SU-DHL-6 (cell line): ENCODE measurements around the gene OPHN1.

Experiments used
- H2AFZ ChIP-seq: fragments of 200-600 bp; sonication (generic); 2 replicates; pipeline ENCODE4 v1.6.1; 2014; ENCODE audit warnings: low read depth, mild to moderate bottlenecking, moderate library complexity, mixed read lengths, antibody characterized with exemption, low read length; ENCODE audit not compliant: severe bottlenecking
- H3F3A ChIP-seq: fragments of 200-600 bp; shearing (Covaris generic); 2 replicates; pipeline ENCODE4 v1.6.0; 2016; ENCODE audit warnings: antibody characterized with exemption, mild to moderate bottlenecking; ENCODE audit not compliant: insufficient read depth
- H3K27ac ChIP-seq: fragments of 200-600 bp; sonication (generic); 2 replicates; pipeline ENCODE4 v1.5.1; 2016; ENCODE audit warnings: low read depth, mild to moderate bottlenecking, low read length, moderate library complexity, mixed read lengths
- H3K27me3 ChIP-seq: fragments of 200-600 bp; sonication (generic), shearing (Covaris generic); 2 replicates; pipeline ENCODE4 v1.6.0; 2014; ENCODE audit warnings: mild to moderate bottlenecking, low read length
- H3K36me3 ChIP-seq: fragments of 200-600 bp; sonication (generic); 2 replicates; pipeline ENCODE4 v1.6.1; 2014; ENCODE audit warnings: mild to moderate bottlenecking, low read length, mixed read lengths
- H3K4me2 ChIP-seq: fragments of 300-600, 200-600 bp; shearing (Covaris generic), sonication (generic); 2 replicates; pipeline ENCODE4 v1.6.0; 2014; ENCODE audit warnings: low read length, low read depth, mild to moderate bottlenecking; ENCODE audit not compliant: poor library complexity, severe bottlenecking
- H3K4me3 ChIP-seq: fragments of 200-600 bp; sonication (generic); 2 replicates; pipeline ENCODE4 v1.5.1; 2014; ENCODE audit warnings: antibody characterized with exemption, low read length, mild to moderate bottlenecking, mixed read lengths; ENCODE audit not compliant: insufficient read depth, poor library complexity, severe bottlenecking
- H3K79me2 ChIP-seq: fragments of 200-600 bp; sonication (generic); 2 replicates; pipeline ENCODE4 v1.6.1; 2014; ENCODE audit warnings: mild to moderate bottlenecking, low read length, moderate library complexity; ENCODE audit not compliant: insufficient read depth
- H3K9ac ChIP-seq: fragments of 200-600 bp; sonication (generic); 2 replicates; pipeline ENCODE4 v1.7.0; 2014; ENCODE audit warnings: mild to moderate bottlenecking, low read length
- H3K9me2 ChIP-seq: fragments of 200-600 bp; sonication (generic); replicated peaks from 2 replicates; pipeline ENCODE4 v1.6.1; 2014; ENCODE audit warnings: low read length; ENCODE audit not compliant: insufficient read depth
- H3K9me3 ChIP-seq: fragments of 200-600 bp; sonication (generic); 2 replicates; pipeline ENCODE4 v1.6.1; 2014; ENCODE audit warnings: low read length, mixed read lengths; ENCODE audit not compliant: insufficient read depth
- H4K20me1 ChIP-seq: fragments of 200-600 bp; sonication (generic); 2 replicates; pipeline ENCODE4 v1.6.1; 2014; ENCODE audit warnings: low read depth, mild to moderate bottlenecking, antibody characterized with exemption, low read length, moderate library complexity, mixed read lengths
- EZH2phosphoT487 ChIP-seq: fragments of 200-600 bp; sonication (generic), shearing (Covaris generic); conservative IDR thresholded peaks from 2 replicates; pipeline ENCODE4 v1.6.1; 2018; ENCODE audit warnings: mild to moderate bottlenecking, antibody characterized with exemption, low read length, moderate library complexity, mixed read lengths
- TF ChIP-seq, protein P1 (sequence below): fragments of 200-600 bp; sonication (generic); IDR thresholded peaks from one replicate; pipeline ENCODE4 v1.5.1; 2017; ENCODE audit warnings: antibody characterized with exemption, mild to moderate bottlenecking, low read length, moderate library complexity; ENCODE audit not compliant: insufficient read depth, poor library complexity, severe bottlenecking

OPHN1 gene

GRCh38 chrX:68190799-68191198 lies 242.5 kb downstream of the OPHN1 start:
- TF ChIP-seq EZH2phosphoT487 = no peak
- TF ChIP-seq, protein P1, sequence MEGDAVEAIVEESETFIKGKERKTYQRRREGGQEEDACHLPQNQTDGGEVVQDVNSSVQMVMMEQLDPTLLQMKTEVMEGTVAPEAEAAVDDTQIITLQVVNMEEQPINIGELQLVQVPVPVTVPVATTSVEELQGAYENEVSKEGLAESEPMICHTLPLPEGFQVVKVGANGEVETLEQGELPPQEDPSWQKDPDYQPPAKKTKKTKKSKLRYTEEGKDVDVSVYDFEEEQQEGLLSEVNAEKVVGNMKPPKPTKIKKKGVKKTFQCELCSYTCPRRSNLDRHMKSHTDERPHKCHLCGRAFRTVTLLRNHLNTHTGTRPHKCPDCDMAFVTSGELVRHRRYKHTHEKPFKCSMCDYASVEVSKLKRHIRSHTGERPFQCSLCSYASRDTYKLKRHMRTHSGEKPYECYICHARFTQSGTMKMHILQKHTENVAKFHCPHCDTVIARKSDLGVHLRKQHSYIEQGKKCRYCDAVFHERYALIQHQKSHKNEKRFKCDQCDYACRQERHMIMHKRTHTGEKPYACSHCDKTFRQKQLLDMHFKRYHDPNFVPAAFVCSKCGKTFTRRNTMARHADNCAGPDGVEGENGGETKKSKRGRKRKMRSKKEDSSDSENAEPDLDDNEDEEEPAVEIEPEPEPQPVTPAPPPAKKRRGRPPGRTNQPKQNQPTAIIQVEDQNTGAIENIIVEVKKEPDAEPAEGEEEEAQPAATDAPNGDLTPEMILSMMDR = no peak
- H3K9me2 ChIP-seq = no peaks in the 10 kb centered on the region
- no peaks in the 10 kb centered on the region for H3F3A ChIP-seq

DNA sequence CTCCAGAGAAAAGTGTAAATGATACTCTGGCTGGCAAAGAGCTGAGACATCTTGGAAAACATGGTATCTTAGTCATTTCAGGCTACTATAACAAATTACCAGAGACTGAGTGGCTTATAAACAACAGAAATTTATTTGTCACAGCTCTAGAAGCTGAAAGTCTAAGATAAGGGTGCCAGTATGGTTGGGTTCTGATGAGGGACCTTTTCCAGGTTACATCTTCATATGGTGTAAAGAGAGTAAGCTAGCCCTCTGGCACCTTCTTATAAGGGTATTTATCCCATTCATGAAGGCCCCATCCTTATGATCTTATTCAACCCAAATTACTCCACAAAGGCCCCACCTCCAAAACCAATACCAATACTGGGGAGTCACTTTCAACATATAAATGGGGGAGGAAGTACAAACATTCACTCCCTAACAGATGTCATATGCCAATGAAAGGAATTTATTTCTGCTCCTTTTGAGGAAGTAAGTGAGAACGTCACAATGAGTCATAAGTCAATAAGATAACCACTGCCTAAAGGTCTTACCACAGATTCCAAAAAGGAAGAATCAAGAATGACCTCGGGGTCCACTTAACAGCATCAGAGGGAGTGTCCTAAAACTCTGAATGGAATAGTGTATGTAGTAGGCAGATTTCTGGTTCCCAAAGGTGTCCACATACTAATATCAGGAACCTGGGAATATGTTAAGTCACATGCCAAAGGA lies 246.6 kb downstream of the OPHN1 start:
- Histone ChIP-seq H3K9me2 (no peaks in the 10 kb centered on the region), H3K79me2 (no peaks in the 10 kb centered on the region), H3K36me3 (no peaks in the 10 kb centered on the region), H3K27me3 (no peaks in the 10 kb centered on the region), H3K4me2 (no peak overlapping the region), H2AFZ (no peak overlapping the region), H3K27ac (no peak overlapping the region), H3K4me3 (no peak overlapping the region), H3K9ac (no peak overlapping the region), H4K20me1 (no peaks in the 10 kb centered on the region), H3K9me3 (no peaks in the 10 kb centered on the region), H3F3A (no peaks in the 10 kb centered on the region)
- TF ChIP-seq EZH2phosphoT487 = no peak
- TF ChIP-seq, protein P1 = no peak

More at GRCh38 chrX:68190799-68191198, 242.5 kb downstream of the OPHN1 start:
- Histone ChIP-seq H3K79me2 (no peaks in the 10 kb centered on the region), H3K4me3 (no peak overlapping the region), H4K20me1 (no peaks in the 10 kb centered on the region), H3K9ac (no peak overlapping the region), H3K27ac (no peak overlapping the region), H2AFZ (no peak overlapping the region), H3K36me3 (no peaks in the 10 kb centered on the region), H3K27me3 (no peaks in the 10 kb centered on the region), H3K4me2 (no peak overlapping the region), H3K9me3 (no peaks in the 10 kb centered on the region)

DNA sequence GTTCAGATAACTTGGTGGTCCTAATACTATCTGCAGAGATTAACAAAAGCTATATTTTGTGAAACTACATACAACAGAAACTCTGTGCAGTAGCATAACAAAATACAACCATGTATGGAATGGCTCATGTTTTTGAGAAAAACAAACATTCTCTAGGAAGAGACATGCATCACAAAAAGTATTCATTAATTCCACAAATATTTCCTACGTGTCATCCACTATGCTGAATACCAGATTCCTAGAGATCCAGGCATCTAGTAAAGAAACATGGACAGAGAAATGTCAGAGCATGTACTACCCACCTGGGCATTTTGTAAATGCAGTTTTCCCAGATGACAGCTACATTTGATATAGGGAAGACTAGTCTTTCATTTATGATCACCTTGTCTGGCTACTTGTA lies 248.1 kb downstream of the OPHN1 start:
- no peaks in the 10 kb centered on the region for H3F3A ChIP-seq
- no peak overlapping the region for H3K4me2 ChIP-seq
- H3K79me2 ChIP-seq = no peaks in the 10 kb centered on the region
- TF ChIP-seq EZH2phosphoT487 = no peak
- TF ChIP-seq, protein P1 = no peak
- no peak overlapping the region for H2AFZ ChIP-seq
- H4K20me1 ChIP-seq = no peaks in the 10 kb centered on the region
- no peaks in the 10 kb centered on the region for H3K9me3 ChIP-seq
- no peak overlapping the region for H3K4me3 ChIP-seq
- no peaks in the 10 kb centered on the region for H3K9me2 ChIP-seq
- H3K9ac ChIP-seq = no peak overlapping the region
- H3K36me3 ChIP-seq = no peaks in the 10 kb centered on the region
- H3K27ac ChIP-seq = no peak overlapping the region
- no peaks in the 10 kb centered on the region for H3K27me3 ChIP-seq
